Effector memory CD4-positive, alpha-beta T cell (primary cell): ENCODE results near the gene CENPM.

Experiments used
- DNase-seq, 3 donors: peaks; one replicate each; pipeline ENCODE4 v3.0.0-alpha.2; 2020
- H3K27ac ChIP-seq: 2 replicates; pipeline ENCODE4 v1.7.0; 2013; ENCODE audit warnings: mild to moderate bottlenecking, low read length, moderate library complexity; ENCODE audit not compliant: insufficient read depth, poor library complexity, severe bottlenecking
- H3K27me3 ChIP-seq: replicated peaks from 2 replicates; pipeline ENCODE4 v1.7.0; 2013; ENCODE audit warnings: mild to moderate bottlenecking, low read length; ENCODE audit not compliant: insufficient read depth, control insufficient read depth, poor library complexity, severe bottlenecking
- H3K36me3 ChIP-seq: 2 replicates; pipeline ENCODE4 v1.7.0; 2013; ENCODE audit warnings: mild to moderate bottlenecking, low read length, moderate library complexity; ENCODE audit not compliant: control insufficient read depth, insufficient read depth
- H3K4me1 ChIP-seq: 2 replicates; pipeline ENCODE4 v1.7.0; 2013; ENCODE audit warnings: low read length, mild to moderate bottlenecking; ENCODE audit not compliant: control insufficient read depth, insufficient read depth, poor library complexity, severe bottlenecking
- H3K4me3 ChIP-seq: 2 replicates; pipeline ENCODE4 v1.7.0; 2013; ENCODE audit warnings: low read length, low read depth, mild to moderate bottlenecking; ENCODE audit not compliant: insufficient read depth, poor library complexity, severe bottlenecking
- H3K9me3 ChIP-seq: 2 replicates; pipeline ENCODE4 v1.7.0; 2013; ENCODE audit warnings: mild to moderate bottlenecking, low read length, moderate library complexity; ENCODE audit not compliant: control insufficient read depth

CENPM gene

GRCh38 chr22:41906822-41907221 is 40.1 kb downstream of the CENPM start:
- peaks cover 9% of the 10 kb centered on the region for H3K36me3 ChIP-seq

GRCh38 chr22:41905411-41906202 is 41.3 kb downstream of the CENPM start:
- H3K36me3 ChIP-seq, result peaks cover 13% of the 10 kb centered on the region
- H3K27ac ChIP-seq, result no peak overlapping the region
- H3K27me3 ChIP-seq, result peaks cover 17% of the 10 kb centered on the region
- no peak overlapping the region for H3K4me3 ChIP-seq
- H3K9me3 ChIP-seq, result no peaks in the 10 kb centered on the region
- peaks cover 26% of the 10 kb centered on the region for H3K4me1 ChIP-seq
- DNase-seq, result no peak

More at GRCh38 chr22:41906822-41907221, 40.1 kb downstream of the CENPM start:
- DNase-seq, result no peak
- H3K9me3 ChIP-seq, result no peaks in the 10 kb centered on the region
- no peak overlapping the region for H3K4me3 ChIP-seq
- no peak overlapping the region for H3K27ac ChIP-seq
- H3K27me3 ChIP-seq, result peaks cover 29% of the 10 kb centered on the region
- peaks cover 34% of the 10 kb centered on the region for H3K4me1 ChIP-seq

- Histone ChIP-seq H3K27me3 (peaks cover 8% of the 10 kb centered on the region), H3K4me3 (no peak overlapping the region), H3K36me3 (peaks cover 22% of the 10 kb centered on the region), H3K9me3 (no peaks in the 10 kb centered on the region), H3K4me1 (peaks cover 21% of the 10 kb centered on the region), H3K27ac (no peak overlapping the region)
- no peak for DNase-seq
Measured at GRCh38 chr22:41904450-41905410, 42.2 kb downstream of the CENPM start.

GRCh38 chr22:41902932-41903421 is 44.0 kb downstream of the CENPM start:
- H3K4me1 ChIP-seq, result peaks cover 4% of the 10 kb centered on the region
- H3K4me3 ChIP-seq, result no peak overlapping the region
- H3K9me3 ChIP-seq, result no peaks in the 10 kb centered on the region
- H3K27ac ChIP-seq, result no peak overlapping the region
- DNase-seq, result no peak
- peaks cover 38% of the 10 kb centered on the region for H3K36me3 ChIP-seq
- no peaks in the 10 kb centered on the region for H3K27me3 ChIP-seq

GRCh38 chr22:41902016-41902415 is 44.9 kb downstream of the CENPM start:
- H3K9me3 ChIP-seq, result no peaks in the 10 kb centered on the region
- peaks cover 45% of the 10 kb centered on the region for H3K36me3 ChIP-seq
- H3K4me1 ChIP-seq, result no peaks in the 10 kb centered on the region
- no peak overlapping the region for H3K27ac ChIP-seq
- no peak for DNase-seq
- H3K27me3 ChIP-seq, result no peaks in the 10 kb centered on the region
- no peak overlapping the region for H3K4me3 ChIP-seq

GRCh38 chr22:41900652-41901312 is 46.2 kb downstream of the CENPM start:
- no peak overlapping the region for H3K27ac ChIP-seq
- no peaks in the 10 kb centered on the region for H3K4me1 ChIP-seq
- no peak for DNase-seq
- no peak overlapping the region for H3K4me3 ChIP-seq
- H3K36me3 ChIP-seq, result peaks cover 55% of the 10 kb centered on the region
- H3K27me3 ChIP-seq, result no peaks in the 10 kb centered on the region
- no peaks in the 10 kb centered on the region for H3K9me3 ChIP-seq

GRCh38 chr22:41899992-41900651 is 46.8 kb downstream of the CENPM start:
- Histone ChIP-seq H3K27ac (no peak overlapping the region), H3K4me3 (no peak overlapping the region), H3K27me3 (no peaks in the 10 kb centered on the region), H3K4me1 (no peaks in the 10 kb centered on the region), H3K36me3 (peaks cover 55% of the 10 kb centered on the region), H3K9me3 (no peaks in the 10 kb centered on the region)
- DNase-seq, result no peak

GRCh38 chr22:41899110-41899509 is 47.8 kb downstream of the CENPM start:
- H3K36me3 ChIP-seq, result peaks cover 57% of the 10 kb centered on the region
- H3K9me3 ChIP-seq, result no peaks in the 10 kb centered on the region
- no peak overlapping the region for H3K27ac ChIP-seq
- no peak for DNase-seq
- no peaks in the 10 kb centered on the region for H3K4me1 ChIP-seq
- H3K27me3 ChIP-seq, result no peaks in the 10 kb centered on the region
- H3K4me3 ChIP-seq, result no peak overlapping the region

GRCh38 chr22:41898645-41899044 is 48.3 kb downstream of the CENPM start:
- H3K9me3 ChIP-seq, result no peaks in the 10 kb centered on the region
- no peaks in the 10 kb centered on the region for H3K4me1 ChIP-seq
- no peak overlapping the region for H3K27ac ChIP-seq
- peaks cover 62% of the 10 kb centered on the region for H3K36me3 ChIP-seq
- H3K4me3 ChIP-seq, result no peak overlapping the region
- DNase-seq, result no peak
- H3K27me3 ChIP-seq, result no peaks in the 10 kb centered on the region
